ENCODE measurements around the gene MYL1.

- TF ChIP-seq, protein P1, sequence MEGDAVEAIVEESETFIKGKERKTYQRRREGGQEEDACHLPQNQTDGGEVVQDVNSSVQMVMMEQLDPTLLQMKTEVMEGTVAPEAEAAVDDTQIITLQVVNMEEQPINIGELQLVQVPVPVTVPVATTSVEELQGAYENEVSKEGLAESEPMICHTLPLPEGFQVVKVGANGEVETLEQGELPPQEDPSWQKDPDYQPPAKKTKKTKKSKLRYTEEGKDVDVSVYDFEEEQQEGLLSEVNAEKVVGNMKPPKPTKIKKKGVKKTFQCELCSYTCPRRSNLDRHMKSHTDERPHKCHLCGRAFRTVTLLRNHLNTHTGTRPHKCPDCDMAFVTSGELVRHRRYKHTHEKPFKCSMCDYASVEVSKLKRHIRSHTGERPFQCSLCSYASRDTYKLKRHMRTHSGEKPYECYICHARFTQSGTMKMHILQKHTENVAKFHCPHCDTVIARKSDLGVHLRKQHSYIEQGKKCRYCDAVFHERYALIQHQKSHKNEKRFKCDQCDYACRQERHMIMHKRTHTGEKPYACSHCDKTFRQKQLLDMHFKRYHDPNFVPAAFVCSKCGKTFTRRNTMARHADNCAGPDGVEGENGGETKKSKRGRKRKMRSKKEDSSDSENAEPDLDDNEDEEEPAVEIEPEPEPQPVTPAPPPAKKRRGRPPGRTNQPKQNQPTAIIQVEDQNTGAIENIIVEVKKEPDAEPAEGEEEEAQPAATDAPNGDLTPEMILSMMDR (tag by site-specific recombination; IDR thresholded peaks at IDR 0.05): no peak
- TF ChIP-seq ZNF335 (tag by site-specific recombination; conservative IDR thresholded peaks at IDR 0.05) (no peak), PRDM4 (tag by site-specific recombination; IDR thresholded peaks at IDR 0.05) (no peak), SP2 (tag by site-specific recombination; IDR thresholded peaks at IDR 0.05) (no peak), PRDM1 (tag by site-specific recombination; IDR thresholded peaks at IDR 0.05) (no peak), ZNF274 (IDR thresholded peaks at IDR 0.05; ENCODE audit: low read length) (no peak), ZNF274 (tag by site-specific recombination; IDR thresholded peaks at IDR 0.05; ENCODE audit: borderline replicate concordance) (no peak), ZNF157 (tag by site-specific recombination; IDR thresholded peaks at IDR 0.05) (no peak), ZNF473 (tag by site-specific recombination; IDR thresholded peaks at IDR 0.05) (no peak), ZNF114 (tag by site-specific recombination; IDR thresholded peaks at IDR 0.05) (no peak)
- TF ChIP-seq, protein P2, sequence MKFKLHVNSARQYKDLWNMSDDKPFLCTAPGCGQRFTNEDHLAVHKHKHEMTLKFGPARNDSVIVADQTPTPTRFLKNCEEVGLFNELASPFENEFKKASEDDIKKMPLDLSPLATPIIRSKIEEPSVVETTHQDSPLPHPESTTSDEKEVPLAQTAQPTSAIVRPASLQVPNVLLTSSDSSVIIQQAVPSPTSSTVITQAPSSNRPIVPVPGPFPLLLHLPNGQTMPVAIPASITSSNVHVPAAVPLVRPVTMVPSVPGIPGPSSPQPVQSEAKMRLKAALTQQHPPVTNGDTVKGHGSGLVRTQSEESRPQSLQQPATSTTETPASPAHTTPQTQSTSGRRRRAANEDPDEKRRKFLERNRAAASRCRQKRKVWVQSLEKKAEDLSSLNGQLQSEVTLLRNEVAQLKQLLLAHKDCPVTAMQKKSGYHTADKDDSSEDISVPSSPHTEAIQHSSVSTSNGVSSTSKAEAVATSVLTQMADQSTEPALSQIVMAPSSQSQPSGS (tag by site-specific recombination; IDR thresholded peaks at IDR 0.05; ENCODE audit: low read depth): no peak
- TF ChIP-seq, protein P3, sequence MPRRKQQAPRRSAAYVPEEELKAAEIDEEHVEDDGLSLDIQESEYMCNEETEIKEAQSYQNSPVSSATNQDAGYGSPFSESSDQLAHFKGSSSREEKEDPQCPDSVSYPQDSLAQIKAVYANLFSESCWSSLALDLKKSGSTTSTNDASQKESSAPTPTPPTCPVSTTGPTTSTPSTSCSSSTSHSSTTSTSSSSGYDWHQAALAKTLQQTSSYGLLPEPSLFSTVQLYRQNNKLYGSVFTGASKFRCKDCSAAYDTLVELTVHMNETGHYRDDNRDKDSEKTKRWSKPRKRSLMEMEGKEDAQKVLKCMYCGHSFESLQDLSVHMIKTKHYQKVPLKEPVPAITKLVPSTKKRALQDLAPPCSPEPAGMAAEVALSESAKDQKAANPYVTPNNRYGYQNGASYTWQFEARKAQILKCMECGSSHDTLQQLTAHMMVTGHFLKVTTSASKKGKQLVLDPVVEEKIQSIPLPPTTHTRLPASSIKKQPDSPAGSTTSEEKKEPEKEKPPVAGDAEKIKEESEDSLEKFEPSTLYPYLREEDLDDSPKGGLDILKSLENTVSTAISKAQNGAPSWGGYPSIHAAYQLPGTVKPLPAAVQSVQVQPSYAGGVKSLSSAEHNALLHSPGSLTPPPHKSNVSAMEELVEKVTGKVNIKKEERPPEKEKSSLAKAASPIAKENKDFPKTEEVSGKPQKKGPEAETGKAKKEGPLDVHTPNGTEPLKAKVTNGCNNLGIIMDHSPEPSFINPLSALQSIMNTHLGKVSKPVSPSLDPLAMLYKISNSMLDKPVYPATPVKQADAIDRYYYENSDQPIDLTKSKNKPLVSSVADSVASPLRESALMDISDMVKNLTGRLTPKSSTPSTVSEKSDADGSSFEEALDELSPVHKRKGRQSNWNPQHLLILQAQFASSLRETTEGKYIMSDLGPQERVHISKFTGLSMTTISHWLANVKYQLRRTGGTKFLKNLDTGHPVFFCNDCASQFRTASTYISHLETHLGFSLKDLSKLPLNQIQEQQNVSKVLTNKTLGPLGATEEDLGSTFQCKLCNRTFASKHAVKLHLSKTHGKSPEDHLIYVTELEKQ (tag by site-specific recombination; IDR thresholded peaks at IDR 0.05; ENCODE audit: borderline replicate concordance): no peak
These were observed 48.3 kb upstream of the MYL1 start for GRCh38 chr2:210363261-210363660.
